Measurements from ENCODE around the gene TMEM59.

The TMEM59 gene

DNA sequence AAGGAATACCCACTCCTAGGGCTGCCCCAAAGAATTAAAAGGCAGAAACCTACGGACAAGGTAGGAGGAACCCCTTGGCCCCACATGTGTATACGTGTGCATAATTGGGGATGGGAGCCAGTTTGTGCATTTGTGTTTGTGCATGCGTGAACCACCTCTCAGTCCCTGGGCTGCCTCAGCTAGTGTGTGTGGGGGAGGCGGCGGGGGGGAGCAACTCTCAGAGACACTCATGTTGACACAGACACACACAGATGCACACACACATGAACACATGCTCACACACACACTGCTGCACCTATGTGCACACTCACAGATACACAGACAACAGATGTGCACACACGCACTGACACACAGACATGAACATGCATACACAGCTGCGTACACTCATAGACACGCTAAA lies 40.1 kb downstream of the TMEM59 start:
- no peak for DNase-seq (ENCODE audit: low read depth)
- no peak overlapping the region for H3K4me3 ChIP-seq (ENCODE audit: low read depth, low read length)

DNA sequence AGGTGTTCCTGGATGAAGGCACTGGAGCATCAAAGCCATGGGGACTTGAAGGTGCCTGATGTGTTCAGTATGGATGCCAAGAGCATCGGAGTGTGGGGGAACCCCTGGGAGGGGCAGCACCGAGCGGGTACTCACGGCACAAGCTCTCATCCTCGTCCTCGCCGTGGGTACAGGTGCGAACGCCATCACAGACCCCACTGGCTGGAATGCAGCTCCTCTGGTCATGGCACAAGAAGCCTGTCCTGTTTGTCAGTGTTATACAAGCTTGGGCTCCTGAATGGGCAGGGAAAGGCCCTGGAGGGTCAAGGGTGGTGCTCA lies 41.0 kb downstream of the TMEM59 start:
- TF ChIP-seq, protein P1, sequence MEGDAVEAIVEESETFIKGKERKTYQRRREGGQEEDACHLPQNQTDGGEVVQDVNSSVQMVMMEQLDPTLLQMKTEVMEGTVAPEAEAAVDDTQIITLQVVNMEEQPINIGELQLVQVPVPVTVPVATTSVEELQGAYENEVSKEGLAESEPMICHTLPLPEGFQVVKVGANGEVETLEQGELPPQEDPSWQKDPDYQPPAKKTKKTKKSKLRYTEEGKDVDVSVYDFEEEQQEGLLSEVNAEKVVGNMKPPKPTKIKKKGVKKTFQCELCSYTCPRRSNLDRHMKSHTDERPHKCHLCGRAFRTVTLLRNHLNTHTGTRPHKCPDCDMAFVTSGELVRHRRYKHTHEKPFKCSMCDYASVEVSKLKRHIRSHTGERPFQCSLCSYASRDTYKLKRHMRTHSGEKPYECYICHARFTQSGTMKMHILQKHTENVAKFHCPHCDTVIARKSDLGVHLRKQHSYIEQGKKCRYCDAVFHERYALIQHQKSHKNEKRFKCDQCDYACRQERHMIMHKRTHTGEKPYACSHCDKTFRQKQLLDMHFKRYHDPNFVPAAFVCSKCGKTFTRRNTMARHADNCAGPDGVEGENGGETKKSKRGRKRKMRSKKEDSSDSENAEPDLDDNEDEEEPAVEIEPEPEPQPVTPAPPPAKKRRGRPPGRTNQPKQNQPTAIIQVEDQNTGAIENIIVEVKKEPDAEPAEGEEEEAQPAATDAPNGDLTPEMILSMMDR (IDR thresholded peaks at IDR 0.05; ENCODE audit: low read depth, low read length): no peak
- TF ChIP-seq, protein P2, sequence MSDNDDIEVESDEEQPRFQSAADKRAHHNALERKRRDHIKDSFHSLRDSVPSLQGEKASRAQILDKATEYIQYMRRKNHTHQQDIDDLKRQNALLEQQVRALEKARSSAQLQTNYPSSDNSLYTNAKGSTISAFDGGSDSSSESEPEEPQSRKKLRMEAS (IDR thresholded peaks at IDR 0.05; ENCODE audit: low read depth, low read length): no peak
- TF ChIP-seq POLR2A (IDR thresholded peaks at IDR 0.05; ENCODE audit: extremely low read depth, insufficient read length): no peak
- TF ChIP-seq MYC (IDR thresholded peaks at IDR 0.05; ENCODE audit: low read depth, low read length): no peak
- no peak overlapping the region for H3K4me3 ChIP-seq (ENCODE audit: low read depth, low read length)
- no peak for DNase-seq (ENCODE audit: low read depth)

More for the DNA sequence above, 40.1 kb downstream of the TMEM59 start:
- TF ChIP-seq, protein P1 (IDR thresholded peaks at IDR 0.05; ENCODE audit: low read depth, low read length): no peak
- TF ChIP-seq MYC (IDR thresholded peaks at IDR 0.05; ENCODE audit: low read depth, low read length): no peak
- TF ChIP-seq, protein P2 (IDR thresholded peaks at IDR 0.05; ENCODE audit: low read depth, low read length): no peak
- no peak for TF ChIP-seq POLR2A (IDR thresholded peaks at IDR 0.05; ENCODE audit: extremely low read depth, insufficient read length)

DNA sequence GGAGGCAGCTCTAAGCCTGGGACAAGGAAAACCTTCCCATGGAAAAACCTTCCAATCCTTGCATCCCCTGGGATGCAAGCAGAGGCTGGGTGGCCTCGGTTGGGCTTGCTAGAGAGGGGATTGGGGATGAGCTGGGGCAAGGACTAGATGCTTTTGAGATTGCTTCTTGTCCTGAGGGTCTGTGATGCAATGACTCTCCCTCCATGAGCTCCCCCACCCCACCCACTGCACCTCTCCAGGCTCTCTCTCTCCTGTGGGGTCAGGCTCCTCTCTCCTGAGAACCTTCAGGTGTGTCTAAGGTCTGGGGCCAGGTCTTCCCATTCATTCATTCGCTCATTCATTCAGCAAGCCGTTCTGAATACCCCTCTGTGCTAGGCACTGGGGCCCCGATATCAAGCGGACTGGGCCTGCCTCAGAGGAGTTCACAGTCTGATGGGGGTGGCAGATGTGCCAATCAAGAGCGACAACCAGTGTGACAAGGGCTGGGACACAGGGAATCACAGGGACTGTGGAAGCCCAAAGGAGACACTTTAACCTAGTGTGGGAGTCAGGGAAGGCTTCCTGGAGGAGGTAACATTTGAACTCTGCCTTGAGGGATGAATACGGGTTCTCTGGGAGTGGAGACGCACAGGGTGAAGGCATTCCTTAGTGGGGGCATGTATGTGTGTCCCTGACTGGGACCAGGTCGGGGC lies 41.5 kb downstream of the TMEM59 start:
- H3K4me3 ChIP-seq (ENCODE audit: low read depth, low read length): no peak overlapping the region
- DNase-seq (ENCODE audit: low read depth): no peak
- no peak for TF ChIP-seq POLR2A (IDR thresholded peaks at IDR 0.05; ENCODE audit: extremely low read depth, insufficient read length)
- TF ChIP-seq, protein P1 (IDR thresholded peaks at IDR 0.05; ENCODE audit: low read depth, low read length): no peak
- TF ChIP-seq, protein P2 (IDR thresholded peaks at IDR 0.05; ENCODE audit: low read depth, low read length): no peak
- no peak for TF ChIP-seq MYC (IDR thresholded peaks at IDR 0.05; ENCODE audit: low read depth, low read length)

DNA sequence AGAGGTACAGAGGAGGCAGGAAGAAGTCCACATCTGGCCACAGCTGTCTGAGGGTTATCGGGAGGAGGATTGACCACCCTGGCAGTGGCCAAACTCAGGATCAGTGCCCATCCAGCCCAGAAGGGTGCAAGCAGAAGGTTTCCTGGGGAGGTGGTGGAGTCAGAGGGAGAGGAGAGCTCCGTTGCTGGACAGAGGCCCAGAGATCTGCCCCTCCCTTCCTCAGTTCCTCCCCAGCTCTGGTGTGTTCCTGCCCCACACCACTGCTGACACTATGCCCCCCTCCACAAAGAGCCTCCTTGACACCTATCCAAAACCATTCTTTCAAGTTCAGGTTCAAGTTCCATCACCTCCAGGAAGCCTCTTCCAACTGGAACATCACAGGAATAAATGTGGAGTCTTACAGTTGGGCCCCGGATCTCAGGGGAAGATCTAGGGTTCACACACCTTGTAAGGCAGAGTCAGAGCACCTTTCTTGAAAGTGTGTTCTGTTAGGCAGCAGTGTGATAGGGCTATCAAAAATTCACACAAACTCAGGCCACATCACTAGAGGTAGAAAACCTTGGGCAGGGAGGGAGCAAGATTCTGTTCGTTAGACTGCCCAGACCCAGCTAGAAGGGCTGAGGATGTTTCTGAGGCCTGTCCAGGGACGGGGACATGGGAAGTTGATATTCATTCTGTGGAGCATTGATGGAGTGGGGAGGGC lies 42.4 kb downstream of the TMEM59 start:
- TF ChIP-seq POLR2A (IDR thresholded peaks at IDR 0.05; ENCODE audit: extremely low read depth, insufficient read length) (no peak), MYC (IDR thresholded peaks at IDR 0.05; ENCODE audit: low read depth, low read length) (no peak)
- TF ChIP-seq, protein P1 (IDR thresholded peaks at IDR 0.05; ENCODE audit: low read depth, low read length): no peak
- TF ChIP-seq, protein P2 (IDR thresholded peaks at IDR 0.05; ENCODE audit: low read depth, low read length): no peak
- no peak for DNase-seq (ENCODE audit: low read depth)
- no peak overlapping the region for H3K4me3 ChIP-seq (ENCODE audit: low read depth, low read length)

DNA sequence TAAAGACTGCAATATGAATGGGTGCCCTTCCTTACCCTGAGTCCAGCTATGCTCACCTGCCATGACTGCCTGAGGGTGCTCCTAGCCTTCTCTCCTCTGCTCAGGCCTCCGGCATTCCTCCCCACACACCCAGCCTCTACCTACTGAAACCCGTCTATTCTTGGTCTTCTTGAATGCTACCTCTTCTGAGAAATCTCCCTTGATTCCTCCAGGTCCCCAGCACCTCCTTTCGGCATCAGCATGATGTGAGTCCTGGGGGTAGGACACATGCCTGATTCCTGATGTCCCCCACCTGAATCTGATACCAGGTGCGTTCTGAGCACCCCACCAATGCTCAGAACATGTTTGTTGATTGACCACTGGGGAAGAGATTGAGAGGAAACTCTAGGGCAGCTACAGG lies 43.6 kb downstream of the TMEM59 start:
- DNase-seq (ENCODE audit: low read depth): no peak
- TF ChIP-seq, protein P1 (IDR thresholded peaks at IDR 0.05; ENCODE audit: low read depth, low read length): no peak
- TF ChIP-seq, protein P2 (IDR thresholded peaks at IDR 0.05; ENCODE audit: low read depth, low read length): no peak
- TF ChIP-seq MYC (IDR thresholded peaks at IDR 0.05; ENCODE audit: low read depth, low read length): no peak
- no peak for TF ChIP-seq POLR2A (IDR thresholded peaks at IDR 0.05; ENCODE audit: extremely low read depth, insufficient read length)
- H3K4me3 ChIP-seq (ENCODE audit: low read depth, low read length): no peak overlapping the region

Data from NB4 (cell line).